ENCODE measurements around the gene FAM200C.

FAM200C gene

DNA sequence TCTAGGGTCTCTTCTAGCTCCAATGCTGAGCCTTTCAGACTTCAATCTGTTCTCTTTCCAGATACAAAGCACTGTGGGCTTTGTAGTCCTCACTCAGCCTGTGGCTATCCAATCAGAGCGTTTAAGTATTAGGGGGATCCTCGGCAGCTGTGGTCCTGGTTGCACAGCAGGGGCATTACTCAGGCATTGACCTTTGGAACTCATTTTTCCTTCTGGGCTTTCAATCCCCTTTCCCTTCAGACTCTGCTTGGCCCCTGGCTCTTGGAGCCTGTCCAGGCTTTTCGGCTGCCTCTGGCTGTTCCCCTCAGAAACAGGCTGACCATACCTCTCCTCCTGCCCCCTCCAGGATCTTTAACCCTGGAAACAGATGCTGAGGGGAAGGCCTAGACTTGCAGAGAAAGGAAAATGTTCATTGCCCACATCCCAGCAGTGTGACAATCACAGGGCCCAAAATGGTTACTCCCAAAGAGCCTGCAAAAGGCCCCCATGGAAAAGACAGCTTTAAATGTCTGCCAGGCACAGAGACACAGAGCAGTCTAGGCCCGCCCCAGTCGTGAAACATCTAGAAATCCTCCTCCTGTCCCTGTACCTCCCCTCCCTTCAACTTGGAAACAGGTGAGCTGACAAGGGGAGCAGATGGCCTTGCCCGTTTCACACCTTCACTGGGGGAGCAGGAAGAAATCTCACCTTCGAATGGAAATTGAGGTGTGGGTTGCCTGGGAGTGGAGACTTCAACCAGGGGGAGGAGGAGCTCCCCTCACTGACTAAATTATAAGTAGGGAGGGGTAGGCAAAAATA, 43.1 kb downstream of the FAM200C start:
- TF ChIP-seq FOXK2 (IDR thresholded peaks at IDR 0.05) (no peak), NFRKB (IDR thresholded peaks at IDR 0.05) (no peak), ARNT (IDR thresholded peaks at IDR 0.05) (no peak)
- ChIA-PET POLR2A (no interaction called here), CTCF (interaction anchor here (0.6 to 0.7 kb wide), 2 partner anchors 12 to 1576 kb away, joined by 3 to 4 read pairs; no protein-coding TSS in a partner anchor)
- no peak for DNase-seq (ENCODE audit: extremely low spot score)

DNA sequence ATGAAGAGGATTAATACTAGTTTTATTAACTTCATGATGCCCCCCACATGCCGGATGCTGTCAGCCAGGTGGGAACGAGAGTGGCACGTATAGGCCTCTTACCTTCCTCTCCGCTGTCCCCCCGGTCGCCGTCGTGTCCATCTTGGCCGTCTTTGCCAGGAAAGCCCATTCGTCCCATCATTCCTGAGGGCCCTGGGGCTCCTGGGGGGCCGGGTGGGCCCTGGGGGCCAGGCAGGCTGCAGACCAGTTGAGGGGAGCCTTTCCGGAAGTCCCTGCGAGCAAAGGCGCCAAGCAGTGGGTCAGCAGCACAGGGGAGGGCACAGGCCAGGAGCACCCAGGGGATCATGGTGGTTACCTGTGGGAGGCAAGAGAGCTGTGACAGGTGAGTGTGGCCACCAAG, 45.2 kb downstream of the FAM200C start:
- DNase-seq (ENCODE audit: extremely low spot score): no peak
- TF ChIP-seq CTBP1 (IDR thresholded peaks at IDR 0.05; ENCODE audit: borderline replicate concordance) (no peak), BHLHE40 (IDR thresholded peaks at IDR 0.05; ENCODE audit: borderline replicate concordance) (no peak), SUZ12 (IDR thresholded peaks at IDR 0.05) (no peak), L3MBTL2 (conservative IDR thresholded peaks at IDR 0.05) (no peak), SP1 (IDR thresholded peaks at IDR 0.05) (no peak), FOXA1 (IDR thresholded peaks at IDR 0.05) (no peak), TARDBP (IDR thresholded peaks at IDR 0.05) (no peak), FOXM1 (IDR thresholded peaks at IDR 0.05; ENCODE audit: borderline replicate concordance) (no peak), ELF4 (IDR thresholded peaks at IDR 0.05) (no peak), NFRKB (IDR thresholded peaks at IDR 0.05) (no peak), HDGF (IDR thresholded peaks at IDR 0.05; ENCODE audit: borderline replicate concordance) (no peak), ARNT (IDR thresholded peaks at IDR 0.05) (no peak), ZNF384 (IDR thresholded peaks at IDR 0.05) (no peak), FOXK2 (IDR thresholded peaks at IDR 0.05) (no peak)
- TF ChIP-seq, protein P1, sequence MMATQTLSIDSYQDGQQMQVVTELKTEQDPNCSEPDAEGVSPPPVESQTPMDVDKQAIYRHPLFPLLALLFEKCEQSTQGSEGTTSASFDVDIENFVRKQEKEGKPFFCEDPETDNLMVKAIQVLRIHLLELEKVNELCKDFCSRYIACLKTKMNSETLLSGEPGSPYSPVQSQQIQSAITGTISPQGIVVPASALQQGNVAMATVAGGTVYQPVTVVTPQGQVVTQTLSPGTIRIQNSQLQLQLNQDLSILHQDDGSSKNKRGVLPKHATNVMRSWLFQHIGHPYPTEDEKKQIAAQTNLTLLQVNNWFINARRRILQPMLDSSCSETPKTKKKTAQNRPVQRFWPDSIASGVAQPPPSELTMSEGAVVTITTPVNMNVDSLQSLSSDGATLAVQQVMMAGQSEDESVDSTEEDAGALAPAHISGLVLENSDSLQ (IDR thresholded peaks at IDR 0.05): no peak
- ChIA-PET POLR2A (no interaction called here), CTCF (no interaction called here)

DNA sequence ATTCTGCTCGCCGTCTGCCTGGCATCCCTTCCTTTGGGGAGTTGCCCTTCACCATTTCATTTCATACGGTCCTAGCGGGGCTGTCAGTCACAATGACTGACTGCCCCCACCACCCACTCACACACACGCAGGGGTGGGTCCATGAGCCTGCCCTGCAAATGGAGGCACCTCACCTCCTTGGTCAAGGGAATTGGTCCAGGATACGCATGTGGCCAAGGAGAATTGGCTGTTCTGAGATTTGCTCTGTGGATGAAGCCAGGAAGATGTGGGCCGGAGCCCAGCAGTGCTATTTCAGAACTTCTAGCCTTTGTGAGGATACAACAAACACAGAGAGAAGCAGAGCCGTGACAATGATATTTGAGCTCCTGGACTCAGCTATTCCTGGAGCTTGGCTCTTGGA, 46.5 kb downstream of the FAM200C start:
- CTCF ChIA-PET: no interaction called here
- POLR2A ChIA-PET: no interaction called here
- no peak for DNase-seq (ENCODE audit: extremely low spot score)

DNA sequence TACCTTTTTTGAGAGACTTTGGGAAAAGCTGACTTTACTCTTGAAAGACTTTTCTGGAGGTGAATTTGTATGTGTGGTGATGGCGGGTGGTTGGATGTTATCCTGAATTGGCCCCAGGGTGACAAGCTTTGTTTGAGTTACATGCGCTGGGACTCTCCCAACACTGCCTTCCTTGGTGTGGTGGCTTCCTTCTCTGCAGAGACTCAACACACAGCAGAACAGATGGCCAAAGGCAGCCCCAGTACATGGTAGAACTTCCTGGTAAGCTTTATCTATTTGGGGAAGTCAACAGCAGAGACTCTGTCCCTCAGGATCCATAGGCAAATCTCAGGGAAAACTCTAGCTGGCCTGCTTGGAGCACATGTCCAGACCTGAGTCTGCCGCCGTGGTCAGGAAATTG, 47.5 kb downstream of the FAM200C start:
- ChIA-PET CTCF (interaction anchor here (0.5 kb wide), 1 partner anchor 28 kb away, joined by 3 read pairs; no protein-coding TSS in a partner anchor), POLR2A (no interaction called here)
- TF ChIP-seq ARNT (IDR thresholded peaks at IDR 0.05): no peak
- no peak for TF ChIP-seq ZNF384 (IDR thresholded peaks at IDR 0.05)
- no peak for TF ChIP-seq NFRKB (IDR thresholded peaks at IDR 0.05)
- TF ChIP-seq FOXA1 (IDR thresholded peaks at IDR 0.05): no peak
- no peak for TF ChIP-seq L3MBTL2 (conservative IDR thresholded peaks at IDR 0.05)
- no peak for TF ChIP-seq SUZ12 (IDR thresholded peaks at IDR 0.05)
- TF ChIP-seq BHLHE40 (IDR thresholded peaks at IDR 0.05; ENCODE audit: borderline replicate concordance): no peak
- TF ChIP-seq, protein P1 (IDR thresholded peaks at IDR 0.05): no peak
- no peak for TF ChIP-seq FOXM1 (IDR thresholded peaks at IDR 0.05; ENCODE audit: borderline replicate concordance)
- TF ChIP-seq LEF1 (IDR thresholded peaks at IDR 0.05; ENCODE audit: borderline replicate concordance): no peak
- no peak for TF ChIP-seq CTBP1 (IDR thresholded peaks at IDR 0.05; ENCODE audit: borderline replicate concordance)
- TF ChIP-seq TARDBP (IDR thresholded peaks at IDR 0.05): no peak
- TF ChIP-seq FOXK2 (IDR thresholded peaks at IDR 0.05): no peak
- TF ChIP-seq ELF4 (IDR thresholded peaks at IDR 0.05): no peak
- no peak for TF ChIP-seq SP1 (IDR thresholded peaks at IDR 0.05)
- TF ChIP-seq HDGF (IDR thresholded peaks at IDR 0.05; ENCODE audit: borderline replicate concordance): no peak
- no peak for DNase-seq (ENCODE audit: extremely low spot score)

More for the DNA sequence above, 46.5 kb downstream of the FAM200C start:
- TF ChIP-seq, protein P1 (IDR thresholded peaks at IDR 0.05): peak; percentile 93
- TF ChIP-seq L3MBTL2 (conservative IDR thresholded peaks at IDR 0.05): no peak

DNA sequence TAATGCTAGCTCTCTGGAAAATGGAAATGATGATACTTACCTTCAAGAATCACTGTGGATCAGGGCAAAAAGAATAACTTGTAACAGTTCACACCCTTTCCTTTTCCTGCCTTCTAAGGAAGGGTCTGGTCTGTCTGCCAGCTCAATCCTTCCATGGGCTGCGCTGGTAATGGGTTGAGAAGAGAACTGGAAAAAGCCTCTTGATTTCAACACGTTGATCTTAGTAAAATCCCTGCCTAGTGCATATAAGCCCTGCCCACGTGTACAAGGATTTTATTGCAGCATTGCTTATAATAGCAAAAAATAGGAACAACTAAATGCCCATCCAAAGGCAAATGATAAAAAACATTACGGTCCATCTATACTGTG, 49.9 kb downstream of the FAM200C start:
- CTCF ChIA-PET: no interaction called here
- POLR2A ChIA-PET: no interaction called here
- no peak for DNase-seq (ENCODE audit: extremely low spot score)
- TF ChIP-seq SP1 (IDR thresholded peaks at IDR 0.05) (no peak), TARDBP (IDR thresholded peaks at IDR 0.05) (no peak), FOXA1 (IDR thresholded peaks at IDR 0.05) (no peak), L3MBTL2 (conservative IDR thresholded peaks at IDR 0.05) (no peak), SUZ12 (IDR thresholded peaks at IDR 0.05) (no peak), ELF4 (IDR thresholded peaks at IDR 0.05) (no peak), BHLHE40 (IDR thresholded peaks at IDR 0.05; ENCODE audit: borderline replicate concordance) (no peak), FOXM1 (IDR thresholded peaks at IDR 0.05; ENCODE audit: borderline replicate concordance) (no peak), LEF1 (IDR thresholded peaks at IDR 0.05; ENCODE audit: borderline replicate concordance) (no peak), ZNF384 (IDR thresholded peaks at IDR 0.05) (no peak), CTBP1 (IDR thresholded peaks at IDR 0.05; ENCODE audit: borderline replicate concordance) (no peak), HDGF (IDR thresholded peaks at IDR 0.05; ENCODE audit: borderline replicate concordance) (no peak)

DNA sequence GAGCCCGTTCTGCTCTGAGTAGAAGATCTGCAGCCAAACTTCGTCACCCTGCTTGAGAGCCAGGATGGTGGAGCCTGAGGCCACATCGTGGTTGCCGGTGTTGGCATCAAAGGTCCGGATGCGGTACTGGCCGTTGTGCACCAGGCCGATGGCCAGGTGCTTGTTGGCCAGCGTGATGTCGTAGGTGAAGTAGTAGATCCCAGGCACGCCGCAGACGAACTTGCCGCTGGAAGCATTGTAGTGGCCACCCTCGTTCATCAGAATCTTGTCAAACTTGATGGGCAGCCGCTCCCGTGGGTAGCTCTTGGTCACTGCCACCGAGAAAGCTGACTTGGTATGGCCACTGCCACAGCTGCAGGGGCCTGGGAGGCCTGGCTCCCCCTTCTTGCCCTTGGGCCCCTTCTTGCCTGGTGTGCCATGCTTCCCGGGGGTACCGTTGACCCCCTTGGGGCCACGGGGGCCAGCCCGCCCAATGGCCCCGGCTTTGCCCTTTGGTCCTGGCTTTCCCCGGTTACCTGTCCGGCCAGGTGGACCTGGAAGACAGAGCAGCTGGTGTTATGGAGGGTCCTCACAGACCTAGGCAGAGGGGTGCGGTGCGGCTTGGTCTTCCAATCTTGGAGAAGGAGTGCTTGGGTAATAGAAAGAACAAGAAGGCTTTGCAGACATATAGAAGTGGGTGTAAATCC, 50.5 kb downstream of the FAM200C start:
- CTCF ChIA-PET: no interaction called here
- POLR2A ChIA-PET: no interaction called here
- DNase-seq (ENCODE audit: extremely low spot score): no peak
- TF ChIP-seq NFRKB (IDR thresholded peaks at IDR 0.05) (no peak), ARNT (IDR thresholded peaks at IDR 0.05) (no peak), CTBP1 (IDR thresholded peaks at IDR 0.05; ENCODE audit: borderline replicate concordance) (no peak), HDGF (IDR thresholded peaks at IDR 0.05; ENCODE audit: borderline replicate concordance) (no peak), FOXK2 (IDR thresholded peaks at IDR 0.05) (no peak), FOXA1 (IDR thresholded peaks at IDR 0.05) (no peak), SP1 (IDR thresholded peaks at IDR 0.05) (no peak), ZNF384 (IDR thresholded peaks at IDR 0.05) (no peak), ELF4 (IDR thresholded peaks at IDR 0.05) (no peak), L3MBTL2 (conservative IDR thresholded peaks at IDR 0.05) (no peak)
